NCI-H1930 (cell line): Measurements from ENCODE around the gene VWA1.
A peak's percentile ranks its signal among the peaks of the same experiment; 100 is the strongest.
"Not testable (repeated sequence)": the region's sequence is repeated elsewhere in the genome, so short reads cannot be mapped to it uniquely, and the experiment has no call there.

Experiments used
- DNase-seq, 2 experiments: peaks; one replicate each; lab custom pipeline; 2025; lab: John Stamatoyannopoulos, UW

Gene VWA1

DNA sequence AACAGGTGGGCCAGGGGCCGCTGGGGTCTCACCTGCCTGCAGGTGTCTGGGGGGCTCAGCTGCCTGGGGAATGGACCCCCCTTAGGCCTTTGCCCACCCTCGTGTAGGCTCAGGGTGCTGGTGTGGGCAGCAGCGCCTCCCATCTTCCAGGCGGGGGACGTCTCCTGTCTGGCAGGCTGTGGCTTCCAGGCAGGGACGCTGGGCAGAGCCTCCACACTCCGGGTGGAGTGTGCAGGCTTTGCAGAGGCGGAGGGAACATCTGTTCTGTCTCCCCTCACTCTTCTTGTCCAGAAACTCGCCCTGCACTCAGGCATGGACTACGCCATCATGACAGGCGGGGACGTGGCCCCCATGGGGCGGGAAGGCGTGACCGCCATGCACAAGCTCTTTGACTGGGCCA, 20.4 kb downstream of the VWA1 start:
- DNase-seq = not testable (repeated sequence)

DNA sequence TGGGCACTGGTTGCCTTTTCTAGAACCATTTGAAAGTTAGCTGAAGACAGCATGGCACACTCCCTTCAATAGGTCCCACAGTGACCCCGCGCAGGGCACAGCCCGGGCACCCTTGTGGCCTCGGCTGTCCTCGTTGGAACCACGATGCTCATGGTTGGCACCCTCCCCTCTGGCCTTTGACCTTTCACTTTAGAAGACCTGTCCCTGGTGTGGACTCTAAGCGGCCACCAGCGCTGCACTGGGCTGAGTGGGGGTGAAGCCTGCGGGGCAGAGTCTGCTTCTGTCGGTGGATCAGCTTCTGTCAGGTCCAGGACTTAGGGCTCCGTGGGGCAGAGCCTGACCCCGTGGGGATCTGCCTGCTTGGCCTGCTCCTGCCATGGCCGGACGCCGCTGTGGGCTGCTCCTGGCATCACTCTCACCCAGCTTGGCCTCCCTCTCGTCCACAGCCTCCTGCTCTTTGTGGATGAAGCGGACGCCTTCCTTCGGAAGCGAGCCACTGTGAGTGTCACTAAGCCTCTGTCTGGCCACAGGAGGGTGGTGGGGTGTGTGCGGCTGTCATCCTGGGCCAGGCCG, 21.3 kb downstream of the VWA1 start:
- not testable (repeated sequence) for DNase-seq

DNA sequence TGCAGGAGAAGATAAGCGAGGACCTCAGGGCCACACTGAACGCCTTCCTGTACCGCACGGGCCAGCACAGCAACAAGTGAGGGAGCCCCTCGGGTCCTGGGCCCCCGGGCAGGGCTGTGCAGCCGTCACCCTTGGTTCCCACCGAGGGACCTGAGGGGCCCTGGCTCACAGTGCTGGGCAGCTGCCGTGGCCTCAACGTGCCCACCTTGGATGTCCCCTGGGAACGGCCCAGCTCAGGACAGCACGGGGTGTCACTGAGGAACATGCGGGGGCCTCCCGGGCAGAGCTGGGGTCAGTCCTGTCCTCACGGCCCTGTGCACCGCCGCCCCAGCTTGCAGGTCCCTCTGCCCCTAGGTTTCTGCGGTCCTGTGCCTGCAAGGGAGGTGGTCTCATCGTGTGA, 23.7 kb downstream of the VWA1 start:
- not testable (repeated sequence) for DNase-seq

DNA sequence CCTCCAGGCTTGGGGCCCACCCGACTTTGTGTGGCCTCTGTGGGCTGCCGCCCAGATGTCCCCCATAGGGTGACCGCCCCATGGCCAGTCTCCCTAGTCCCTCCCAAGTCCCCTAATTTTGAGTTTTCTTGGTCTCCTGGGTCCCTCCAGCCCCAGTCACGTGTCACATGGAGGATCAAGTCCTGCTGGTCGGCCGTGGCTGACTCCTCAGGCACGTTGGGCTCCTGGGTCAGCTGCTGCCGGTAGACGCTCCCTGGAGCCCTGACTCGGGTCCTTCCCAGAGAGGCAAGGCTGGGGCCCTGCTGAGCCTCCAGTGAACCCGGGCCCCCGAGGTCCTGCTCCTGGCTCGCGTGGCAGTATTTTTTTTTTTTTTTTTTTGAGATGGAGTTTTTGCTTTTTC, 24.2 kb downstream of the VWA1 start:
- DNase-seq = not testable (repeated sequence)

DNA sequence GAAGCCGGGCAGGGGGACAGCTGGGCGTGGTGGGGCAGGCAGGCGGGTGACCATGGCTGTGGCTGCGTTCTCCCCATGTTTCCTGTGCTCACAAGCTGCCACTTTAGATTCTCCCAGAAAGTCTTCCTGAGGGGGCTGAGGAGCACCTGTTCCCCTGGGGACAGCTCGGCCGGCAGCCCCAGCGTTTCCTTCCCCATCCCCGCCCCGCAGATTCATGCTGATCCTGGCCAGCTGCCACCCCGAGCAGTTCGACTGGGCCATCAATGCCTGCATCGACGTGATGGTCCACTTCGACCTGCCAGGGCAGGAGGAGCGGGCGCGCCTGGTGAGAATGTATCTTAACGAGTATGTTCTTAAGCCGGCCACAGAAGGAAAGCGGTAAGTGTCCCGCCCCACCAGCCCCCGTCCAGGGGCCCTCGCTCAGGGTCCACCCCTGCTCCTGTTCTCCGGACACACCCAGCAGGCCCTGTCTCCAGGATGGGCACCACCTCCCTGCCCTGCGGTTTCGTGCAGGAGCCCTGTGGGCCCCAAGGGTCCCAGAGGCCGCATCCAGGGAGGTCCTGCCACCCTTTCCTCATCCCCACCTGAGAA, 25.1 kb downstream of the VWA1 start:
- no peak for DNase-seq

DNA sequence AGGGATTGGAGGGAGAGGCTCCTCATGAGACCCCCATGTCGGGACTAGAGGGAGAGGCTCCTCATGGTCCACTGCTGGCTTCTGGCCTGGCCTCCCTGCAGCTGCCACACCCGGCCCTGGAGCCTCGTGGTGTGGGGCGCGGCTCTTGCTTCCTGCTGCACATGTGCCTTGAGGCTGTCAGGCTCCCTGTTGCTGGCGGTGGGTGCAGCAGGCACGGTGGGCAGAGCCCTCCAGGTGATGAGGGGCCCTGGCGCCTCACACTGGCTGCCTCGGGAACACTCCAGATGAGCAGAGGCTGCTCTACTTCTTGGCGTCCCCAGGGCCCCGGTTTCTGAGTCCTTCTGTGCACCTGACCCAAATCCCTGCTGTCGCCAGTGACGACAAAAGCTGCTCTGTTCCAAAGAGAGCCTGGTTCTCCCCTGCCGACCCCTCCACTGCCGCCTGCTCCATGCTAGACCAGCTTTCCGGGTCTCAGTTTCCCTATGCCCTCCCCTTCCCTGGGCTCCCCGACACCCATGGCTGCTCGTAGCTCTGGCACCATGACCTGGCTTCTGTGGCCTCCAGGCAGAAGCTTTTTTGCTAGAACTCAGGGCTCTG, 26.3 kb downstream of the VWA1 start:
- DNase-seq = no peak

DNA sequence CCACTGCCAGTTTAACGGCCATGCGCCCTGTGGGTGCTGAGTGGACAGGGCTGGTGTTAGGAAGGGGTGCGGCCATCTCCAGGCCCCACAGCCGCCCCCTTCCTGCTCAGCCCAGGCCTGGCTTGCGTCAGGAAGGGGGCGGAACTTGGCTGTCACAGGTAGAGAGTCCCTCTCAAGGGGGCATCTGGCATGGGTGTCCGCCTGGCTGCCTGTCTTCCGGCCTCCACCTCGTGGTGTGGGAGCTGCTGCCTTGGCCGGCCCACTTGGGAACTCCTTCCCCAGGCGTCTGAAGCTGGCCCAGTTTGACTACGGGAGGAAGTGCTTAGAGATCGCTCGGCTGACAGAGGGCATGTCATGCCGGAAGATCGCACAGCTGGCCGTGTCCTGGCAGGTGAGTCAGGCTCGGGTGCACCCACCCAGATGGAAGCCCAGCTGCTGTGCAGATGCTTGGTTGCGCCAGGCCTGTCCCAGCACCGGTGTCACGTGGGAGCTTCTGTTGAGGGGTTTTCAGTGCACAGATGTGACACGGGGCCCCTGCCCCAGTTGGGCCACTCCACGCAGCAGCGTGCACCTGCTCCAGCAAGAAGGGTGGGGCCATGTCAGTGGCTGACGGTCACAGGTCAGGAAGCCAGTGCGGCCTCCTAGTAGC, 27.0 kb downstream of the VWA1 start:
- DNase-seq = no peak

DNA sequence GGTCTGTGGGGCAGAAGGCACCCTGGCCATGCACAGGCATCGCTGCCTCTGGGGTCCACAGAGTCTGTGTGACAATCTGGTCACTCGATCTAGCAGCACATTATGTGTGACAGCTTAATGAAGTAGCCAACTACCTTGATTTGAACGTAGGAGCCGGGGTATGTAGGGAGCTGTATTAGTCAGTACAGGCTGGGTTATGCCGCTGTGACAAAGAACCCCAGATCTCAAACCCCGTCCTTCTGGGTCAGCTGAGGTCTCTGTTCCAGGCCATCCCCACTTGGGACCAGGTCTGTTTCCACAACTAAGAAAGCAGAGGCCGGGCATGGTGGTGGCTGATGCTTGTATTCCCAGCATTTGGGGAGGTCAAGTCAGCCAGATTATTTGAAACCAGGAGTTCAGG, 27.8 kb downstream of the VWA1 start:
- DNase-seq = no peak

DNA sequence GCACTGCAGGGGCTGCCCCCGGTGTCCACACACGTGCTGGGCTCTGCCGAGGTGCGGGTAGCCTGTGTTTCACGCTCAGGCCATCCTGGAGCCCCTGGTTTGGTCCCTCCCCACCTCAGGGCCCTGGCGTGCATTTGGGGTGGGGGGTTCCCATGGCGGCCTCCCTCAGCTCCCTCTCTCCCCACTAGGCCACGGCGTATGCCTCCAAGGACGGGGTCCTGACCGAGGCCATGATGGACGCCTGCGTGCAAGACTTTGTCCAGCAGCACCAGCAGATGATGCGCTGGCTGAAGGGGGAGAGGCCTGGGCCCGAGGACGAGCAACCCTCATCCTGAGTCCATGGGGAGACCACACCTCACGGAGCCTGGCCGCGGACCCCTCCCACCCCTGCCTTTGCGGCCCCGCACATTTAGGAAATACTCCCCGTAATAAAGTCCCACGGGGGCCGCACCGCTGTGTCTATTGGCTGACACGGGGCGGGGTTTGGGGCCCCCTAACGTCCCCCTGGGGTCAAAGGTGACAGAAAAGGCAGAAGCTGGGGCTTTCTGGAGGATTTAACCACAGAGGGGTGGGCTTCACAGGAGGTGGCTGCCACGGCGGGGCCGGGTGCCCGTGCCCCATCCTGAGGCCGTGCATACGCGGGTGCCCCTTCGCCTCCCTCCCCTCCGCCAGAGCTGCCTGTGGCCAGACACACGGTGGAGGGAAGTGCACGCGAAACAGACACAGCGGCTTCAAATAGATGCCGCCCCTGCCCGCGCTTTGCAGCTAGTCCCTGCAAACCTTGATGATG, 32.9 kb downstream of the VWA1 start:
- not testable (repeated sequence) for DNase-seq

DNA sequence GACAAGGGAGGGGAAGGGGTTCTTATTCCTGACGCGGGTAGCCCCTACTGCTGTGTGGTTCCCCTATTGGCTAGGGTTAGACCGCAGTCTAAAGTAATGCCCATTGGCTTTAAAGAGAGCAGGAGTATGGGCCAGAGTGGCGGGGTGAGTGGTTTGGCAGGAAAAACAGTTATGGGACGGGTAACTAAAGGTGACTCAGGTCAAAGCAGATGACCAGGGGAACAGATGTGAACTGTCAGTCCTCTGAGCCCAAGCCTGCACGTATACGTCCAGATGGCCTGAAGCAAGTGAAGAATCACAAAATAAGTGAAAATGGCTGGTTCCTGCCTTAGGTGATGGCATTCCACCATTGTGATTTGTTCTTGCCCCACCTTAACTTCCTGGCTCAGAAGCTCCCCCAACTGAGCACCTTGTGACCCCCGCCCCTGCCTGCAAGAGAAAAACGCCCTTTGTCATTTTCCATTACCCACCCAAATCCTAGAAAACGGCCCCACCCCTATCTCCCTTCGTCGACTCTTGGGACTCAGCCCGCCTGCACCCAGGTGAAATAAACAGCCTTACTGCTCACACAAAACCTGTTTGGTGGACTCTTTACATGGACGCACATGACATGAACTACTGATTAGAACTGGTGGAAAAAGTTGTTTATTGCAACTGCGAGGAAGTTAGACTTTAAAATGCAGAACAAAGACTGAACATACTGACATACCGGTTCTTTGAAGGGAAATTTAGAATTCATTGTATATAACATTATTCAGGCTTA, 35.3 kb downstream of the VWA1 start:
- DNase-seq = no peak

DNA sequence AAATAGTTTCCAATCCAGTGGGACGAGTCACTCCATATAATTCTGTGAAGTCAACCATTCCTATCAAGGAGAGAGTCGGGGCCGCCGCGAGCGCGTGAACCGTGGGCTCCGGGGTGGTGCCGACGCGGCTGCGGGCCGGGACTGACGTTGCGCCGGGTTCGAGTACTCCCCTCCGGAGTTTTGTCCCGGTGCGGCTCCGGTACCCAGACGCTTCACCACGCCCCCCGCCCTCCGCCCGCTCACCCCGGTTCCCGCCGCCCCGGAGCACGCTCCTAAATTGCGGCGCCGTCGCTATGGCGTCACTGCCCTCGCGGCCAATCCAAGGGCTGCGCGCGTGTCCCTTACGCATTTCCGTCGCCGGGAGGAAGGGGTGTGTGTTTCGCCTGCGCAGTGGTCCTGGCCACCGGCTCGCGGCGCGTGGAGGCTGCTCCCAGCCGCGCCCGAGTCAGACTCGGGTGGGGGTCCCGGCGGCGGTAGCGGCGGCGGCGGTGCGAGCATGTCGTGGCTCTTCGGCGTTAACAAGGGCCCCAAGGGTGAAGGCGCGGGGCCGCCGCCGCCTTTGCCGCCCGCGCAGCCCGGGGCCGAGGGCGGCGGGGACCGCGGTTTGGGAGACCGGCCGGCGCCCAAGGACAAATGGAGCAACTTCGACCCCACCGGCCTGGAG, 36.0 kb downstream of the VWA1 start, which contains the start of gene ATAD3B:
Gene ATAD3B (plus strand): TSS at position 377 of the 664 bp plus-strand sequence. CDS start 120 bp downstream, at position 497.
- peak; percentile 90 to 92 for DNase-seq

DNA sequence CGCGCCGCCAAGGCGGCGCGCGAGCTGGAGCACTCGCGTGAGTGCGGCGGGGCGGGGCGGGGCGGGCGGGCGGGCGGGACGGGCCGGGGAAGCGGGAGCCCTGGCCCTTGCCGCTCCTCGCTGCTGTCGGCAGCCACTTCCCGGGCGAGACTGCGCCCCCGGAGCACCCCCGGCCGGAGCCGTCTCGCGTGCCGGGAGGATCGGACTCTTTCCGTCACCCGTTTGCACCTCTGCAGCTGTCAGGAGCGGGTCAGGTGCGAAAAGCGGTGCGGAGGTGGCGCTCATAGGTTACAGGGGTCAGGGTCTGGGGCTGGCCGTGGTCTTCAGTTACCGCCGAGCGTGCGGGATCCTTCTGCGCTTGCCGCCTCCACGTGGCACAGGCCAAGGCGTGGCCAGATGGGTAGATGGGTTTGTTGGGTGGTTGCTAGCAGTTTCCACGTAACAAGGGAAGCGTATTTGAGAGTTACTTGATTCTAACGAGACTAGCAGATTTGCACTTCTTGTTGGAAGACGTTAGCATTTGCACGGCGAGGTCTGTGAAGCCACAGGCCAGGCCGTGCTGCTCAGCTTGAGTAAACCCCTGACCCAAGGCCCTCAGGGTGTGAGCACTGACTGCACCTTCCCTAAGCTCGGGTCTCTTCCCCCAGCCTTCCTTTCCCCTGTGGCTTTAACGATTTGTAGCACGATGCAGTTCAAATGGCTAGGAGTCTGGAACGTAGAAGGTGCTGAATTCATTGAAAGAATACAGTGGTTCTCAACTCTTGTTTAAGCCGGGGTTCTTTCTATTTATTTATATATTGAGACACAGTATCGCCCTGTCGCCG, 36.8 kb downstream of the VWA1 start:
- DNase-seq = not testable (repeated sequence)

DNA sequence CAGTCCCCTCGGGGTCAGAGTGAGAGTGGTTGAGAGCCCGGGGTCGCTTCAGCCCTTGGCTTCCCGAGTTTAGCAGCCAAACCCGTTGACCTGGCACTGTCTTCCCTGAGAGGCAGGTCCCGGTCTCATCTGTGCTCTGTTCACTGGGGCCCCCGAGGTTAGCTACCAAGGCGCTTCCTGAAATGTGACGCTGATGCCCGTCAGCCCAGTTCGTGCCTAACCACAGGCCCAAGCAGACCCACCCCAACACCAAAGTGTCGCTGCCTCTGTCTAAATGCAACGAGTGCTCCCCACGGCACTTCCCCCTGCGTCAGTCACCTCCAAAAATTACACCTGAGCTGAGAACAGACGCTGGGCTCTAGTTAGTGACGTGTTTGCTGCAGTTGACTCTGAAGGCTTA, 40.5 kb downstream of the VWA1 start:
- not testable (repeated sequence) for DNase-seq

DNA sequence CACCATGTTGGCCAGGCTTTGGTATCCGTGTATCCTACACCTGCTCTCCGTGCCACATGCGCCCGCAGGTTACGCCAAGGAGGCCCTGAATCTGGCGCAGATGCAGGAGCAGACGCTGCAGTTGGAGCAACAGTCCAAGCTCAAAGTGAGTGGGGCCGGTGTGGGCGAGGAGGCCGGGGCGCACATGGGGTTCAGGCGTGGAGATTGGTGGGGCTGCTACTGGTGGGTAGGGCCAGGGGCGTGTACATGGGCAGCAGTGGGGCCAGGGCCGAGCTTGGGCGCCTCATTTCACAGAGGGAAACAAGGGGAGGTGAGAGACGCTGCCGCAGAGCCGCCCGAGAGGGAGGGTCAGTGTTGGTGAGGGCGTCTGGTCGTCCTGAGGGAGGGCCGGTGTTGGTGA, 41.7 kb downstream of the VWA1 start:
- no peak for DNase-seq

DNA sequence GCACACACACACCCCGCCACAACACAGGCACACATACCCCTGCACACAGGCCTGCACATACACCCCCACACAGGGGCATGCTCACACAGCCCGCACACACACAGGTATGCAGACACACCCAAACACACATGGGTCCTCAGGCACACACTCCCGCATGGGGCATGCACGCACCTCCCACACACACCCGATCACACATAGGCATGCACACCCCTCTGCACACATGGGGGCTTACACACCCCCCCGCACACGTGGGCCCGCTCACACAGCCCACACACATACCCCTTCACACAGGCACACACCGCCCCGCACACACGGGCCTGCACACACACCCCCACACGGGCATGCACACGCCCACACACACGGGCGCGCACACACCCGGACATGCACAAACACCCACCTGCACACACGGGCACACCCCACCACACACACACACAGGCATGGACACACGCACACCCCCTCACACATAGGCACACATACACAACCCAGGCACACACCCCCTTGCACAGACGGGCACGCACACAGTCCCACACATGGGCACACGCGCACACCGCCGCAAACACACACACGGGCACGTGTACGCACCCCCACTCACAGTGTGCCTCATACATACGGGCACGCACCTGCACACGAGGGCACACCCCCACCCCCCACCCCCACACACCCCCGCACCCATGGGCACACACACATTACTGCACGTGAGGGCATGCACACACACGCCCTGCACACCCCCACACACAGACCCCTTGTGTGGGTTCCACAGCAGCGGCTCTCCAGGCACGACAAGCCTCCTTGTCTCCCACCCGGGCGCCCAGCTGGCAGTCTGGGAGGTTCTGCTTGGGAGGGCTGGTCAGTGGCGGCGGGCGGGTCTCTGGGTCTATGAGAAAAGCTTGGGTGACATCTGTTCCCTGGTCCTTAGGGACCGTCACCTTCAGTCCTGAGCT, 44.3 kb downstream of the VWA1 start:
- DNase-seq = no peak

DNA sequence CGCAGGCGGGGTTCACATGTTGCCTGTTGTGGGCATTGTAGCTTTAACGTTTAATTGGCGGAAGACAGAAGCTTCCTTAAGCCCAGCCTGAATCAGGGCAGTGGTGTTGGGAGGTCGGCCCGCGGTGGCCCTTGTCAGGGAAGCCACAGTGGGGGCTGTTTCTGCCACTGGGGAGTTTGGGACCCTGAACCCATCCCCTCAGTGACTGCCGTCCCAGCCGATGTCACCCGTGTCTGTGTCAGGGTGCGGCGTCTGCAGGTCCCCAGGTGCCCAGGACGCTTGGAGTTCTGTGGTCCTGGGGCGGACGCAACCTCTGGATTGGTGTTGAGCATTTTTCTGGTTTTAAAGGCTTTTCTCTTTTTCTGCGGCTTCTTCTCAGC, 45.0 kb downstream of the VWA1 start:
- not testable (repeated sequence) for DNase-seq

DNA sequence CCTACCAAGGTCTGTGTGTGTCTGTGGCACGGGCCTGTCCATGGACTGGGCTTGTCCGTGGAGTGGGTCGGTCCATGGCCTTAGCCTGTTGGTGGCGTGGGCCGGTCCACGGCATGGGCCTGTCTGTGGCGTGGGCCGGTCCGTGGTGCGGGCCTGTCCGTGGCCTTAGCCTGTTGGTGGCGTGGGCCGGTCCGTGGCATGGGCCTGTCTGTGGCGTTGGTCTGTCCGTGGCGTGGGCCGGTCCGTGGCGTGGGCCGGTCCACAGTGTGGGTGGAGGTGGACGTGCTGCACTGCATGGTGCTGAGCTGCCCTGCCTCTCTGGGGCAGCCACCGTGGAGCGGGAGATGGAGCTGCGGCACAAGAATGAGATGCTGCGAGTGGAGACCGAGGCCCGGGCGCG, 46.3 kb downstream of the VWA1 start:
- not testable (repeated sequence) for DNase-seq

DNA sequence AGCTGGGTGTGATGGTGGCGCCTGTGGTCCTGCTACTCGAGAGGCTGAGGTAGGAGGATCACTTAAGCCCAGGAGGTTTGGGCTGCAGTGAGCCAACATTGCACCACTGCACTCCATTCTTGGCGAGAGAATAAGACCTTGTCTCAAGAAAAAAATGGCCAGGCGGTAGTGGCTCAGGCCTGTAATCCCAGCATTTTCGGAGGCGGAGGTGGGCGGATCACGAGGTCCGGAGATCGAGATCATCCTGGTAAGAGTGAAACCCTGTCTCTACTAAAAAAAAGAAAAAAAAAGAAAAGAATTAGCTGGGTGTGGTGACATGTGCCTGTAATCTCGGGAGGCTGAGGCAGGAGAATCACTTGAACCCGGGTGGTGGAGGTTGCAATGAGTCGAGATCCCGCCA, 47.4 kb downstream of the VWA1 start:
- DNase-seq = no peak

DNA sequence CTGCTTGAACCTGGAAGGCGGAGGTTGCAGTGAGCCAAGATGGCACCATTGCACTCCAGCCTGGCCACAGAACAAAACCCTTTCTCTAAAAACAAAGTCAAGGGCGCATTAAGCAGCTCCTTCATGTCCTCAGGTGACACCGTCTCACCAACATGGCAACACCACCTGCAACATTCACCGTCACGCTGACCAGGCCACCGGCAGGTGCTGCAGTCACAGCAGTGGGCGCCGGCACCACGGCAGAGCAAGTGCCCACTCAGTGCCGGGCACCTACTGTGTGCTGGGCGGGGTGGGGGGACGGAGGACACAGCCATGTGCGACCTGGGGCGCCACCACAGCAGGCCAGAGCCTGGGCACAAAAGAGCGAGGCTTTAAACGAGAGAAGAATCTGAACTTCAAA, 48.2 kb downstream of the VWA1 start:
- DNase-seq = no peak
